Lung (tissue), 12 donors: ENCODE measurements around the gene EHMT1. TPM values are rescaled to one million over a fixed set of nuclear protein-coding genes. Genes with fewer than 3 reads are reported as not detected.
"Not testable (repeated sequence)": the region's sequence is repeated elsewhere in the genome, so short reads cannot be mapped to it uniquely, and the experiment has no call there.

ENCODE experiments used
- ATAC-seq: fragments of 200-7000 bp; cut with Tn5 transposase; one replicate; pipeline ENCODE4 v1.9.1; 2020; ENCODE audit warnings: moderate number of reproducible peaks; ENCODE audit not compliant: insufficient read depth, low FRiP score
- DNase-seq, 3 donors: peaks; one replicate each; pipeline ENCODE4 v3.0.0-alpha.2; 2013 to 2017
- H3K27ac ChIP-seq, 2 donors: one replicate each; pipeline ENCODE4 v1.5.1; 2013; ENCODE audit warnings: mild to moderate bottlenecking in 2 of 2, moderate library complexity in 2 of 2, control low read depth in 1 of 2, inconsistent platforms in 1 of 2, low read depth in 1 of 2, low read length in 1 of 2
- H3K27me3 ChIP-seq, 3 donors: one replicate each; pipeline ENCODE4 v1.5.1; 2013; ENCODE audit warnings: low read length in 2 of 3; ENCODE audit not compliant: control insufficient read depth in 3 of 3, insufficient read depth in 3 of 3
- H3K36me3 ChIP-seq, 4 donors: one replicate each; pipeline ENCODE4 v1.5.1; 2013; ENCODE audit warnings: low read length in 4 of 4, mild to moderate bottlenecking in 1 of 4, moderate library complexity in 1 of 4; ENCODE audit not compliant: control insufficient read depth in 4 of 4, insufficient read depth in 4 of 4
- H3K4me1 ChIP-seq, 5 donors: one replicate each; pipeline ENCODE4 v1.5.1; 2013; ENCODE audit warnings: low read length in 5 of 5, mild to moderate bottlenecking in 2 of 5, moderate library complexity in 1 of 5; ENCODE audit not compliant: control insufficient read depth in 5 of 5, insufficient read depth in 5 of 5
- H3K4me3 ChIP-seq: one replicate; pipeline ENCODE4 v1.5.1; 2013; ENCODE audit warnings: mild to moderate bottlenecking, control low read depth, moderate library complexity
- H3K9ac ChIP-seq, 2 donors: one replicate each; pipeline ENCODE4 v1.5.1; 2013; ENCODE audit warnings: low read length in 2 of 2, control low read depth in 1 of 2; ENCODE audit not compliant: insufficient read depth in 1 of 2
- H3K9me3 ChIP-seq, 4 donors: one replicate each; pipeline ENCODE4 v1.5.1; 2013; ENCODE audit warnings: low read length in 3 of 4, mild to moderate bottlenecking in 1 of 4, moderate library complexity in 1 of 4; ENCODE audit not compliant: control insufficient read depth in 4 of 4, insufficient read depth in 3 of 4
- WGBS, 2 donors: extraction: QIAGEN DNeasy Blood & Tissue Kit; methylation state at CpG; one replicate each; pipeline ENCODE4 v1.1.7; 2013; 5-methylcytosine and 5-hydroxymethylcytosine counted together
- polyA plus RNA-seq, 2 donors: library from polyadenylated mRNA; stranded (reverse); fragments of 200-250 nt; gene quantifications; one replicate each; pipeline ENCODE4 v1.2.1, GENCODE V29; 2013
- total RNA-seq, 2 donors: library from RNA; depleted of rRNA in 1 of 2; stranded (reverse); fragments of >200 nt in 1 of 2; gene quantifications; one replicate each; pipeline ENCODE4 v1.2.1, GENCODE V29; 2014 to 2021
- TF ChIP-seq, protein P1 (sequence below): IDR thresholded peaks from 2 replicates; pipeline ENCODE4 v1.5.1; 2012; ENCODE audit warnings: mild to moderate bottlenecking; ENCODE audit errors: control extremely low read depth, extremely low read depth
- donor health status: control.
- donor health status: control.
- donor health status: Bipolar disorder and iron deficiency.
- donor health status: healthy.
- donor health status: DM: yes; HTN: yes; CAD: no.

The EHMT1 gene
- total and polyA plus RNA-seq, 4 donors: 32.2 to 91.5 (median 58.1) TPM

GRCh38 chr9:137723783-137724445 lies 105.1 kb downstream of the EHMT1 start:
- H3K9ac ChIP-seq: no peak overlapping the region
- WGBS, 2 donors: 82 to 90% methylated on average over 15 of the region's 15 CpGs
- H3K27me3 ChIP-seq: no peaks in the 10 kb centered on the region
- peaks cover 0 to 14% (median 0%) of the 10 kb centered on the region in 5 donors for H3K4me1 ChIP-seq
- ATAC-seq (peak; percentile 75), DNase-seq (no peak)
- H3K4me3 ChIP-seq: no peak overlapping the region
- H3K27ac ChIP-seq: no peak overlapping the region
- H3K36me3 ChIP-seq: peaks cover 4 to 23% (median 21%) of the 10 kb centered on the region in 4 donors
- TF ChIP-seq, protein P1, sequence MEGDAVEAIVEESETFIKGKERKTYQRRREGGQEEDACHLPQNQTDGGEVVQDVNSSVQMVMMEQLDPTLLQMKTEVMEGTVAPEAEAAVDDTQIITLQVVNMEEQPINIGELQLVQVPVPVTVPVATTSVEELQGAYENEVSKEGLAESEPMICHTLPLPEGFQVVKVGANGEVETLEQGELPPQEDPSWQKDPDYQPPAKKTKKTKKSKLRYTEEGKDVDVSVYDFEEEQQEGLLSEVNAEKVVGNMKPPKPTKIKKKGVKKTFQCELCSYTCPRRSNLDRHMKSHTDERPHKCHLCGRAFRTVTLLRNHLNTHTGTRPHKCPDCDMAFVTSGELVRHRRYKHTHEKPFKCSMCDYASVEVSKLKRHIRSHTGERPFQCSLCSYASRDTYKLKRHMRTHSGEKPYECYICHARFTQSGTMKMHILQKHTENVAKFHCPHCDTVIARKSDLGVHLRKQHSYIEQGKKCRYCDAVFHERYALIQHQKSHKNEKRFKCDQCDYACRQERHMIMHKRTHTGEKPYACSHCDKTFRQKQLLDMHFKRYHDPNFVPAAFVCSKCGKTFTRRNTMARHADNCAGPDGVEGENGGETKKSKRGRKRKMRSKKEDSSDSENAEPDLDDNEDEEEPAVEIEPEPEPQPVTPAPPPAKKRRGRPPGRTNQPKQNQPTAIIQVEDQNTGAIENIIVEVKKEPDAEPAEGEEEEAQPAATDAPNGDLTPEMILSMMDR: no peak
- H3K9me3 ChIP-seq: peaks cover 0 to 3% (median 0%) of the 10 kb centered on the region in 4 donors

DNA sequence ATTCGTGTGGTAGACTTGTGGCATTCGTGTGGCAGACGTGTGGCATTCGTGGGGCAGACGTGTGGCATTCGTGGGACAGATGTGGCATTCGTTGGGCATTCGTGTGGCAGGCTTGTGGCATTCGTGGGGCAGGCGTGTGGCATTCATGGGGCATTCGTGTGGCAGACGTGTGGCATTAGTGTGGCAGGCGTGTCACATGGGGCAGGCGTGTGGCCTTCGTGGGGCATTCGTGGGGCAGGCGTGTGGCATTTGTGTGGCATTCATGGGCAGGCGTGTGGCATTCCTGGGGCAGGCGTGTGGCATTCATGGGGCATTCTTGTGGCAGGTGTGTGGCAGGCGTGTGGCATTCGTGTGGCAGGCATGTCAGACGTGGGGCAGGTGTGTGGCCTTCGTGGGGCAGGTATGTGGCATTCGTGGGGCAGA lies 106.0 kb downstream of the EHMT1 start:
- peaks cover 0 to 3% (median 0%) of the 10 kb centered on the region in 4 donors for H3K9me3 ChIP-seq
- TF ChIP-seq, protein P1: no peak
- ATAC-seq (no peak), DNase-seq (no peak)
- H3K9ac ChIP-seq: no peak overlapping the region
- H3K27ac ChIP-seq: no peak overlapping the region
- no peak overlapping the region for H3K4me3 ChIP-seq
- no peaks in the 10 kb centered on the region for H3K27me3 ChIP-seq
- H3K36me3 ChIP-seq: peaks cover 7 to 22% (median 22%) of the 10 kb centered on the region in 4 donors
- peaks cover 0 to 13% (median 0%) of the 10 kb centered on the region in 5 donors for H3K4me1 ChIP-seq
- 98% methylated on average over 24 of the region's 24 CpGs for WGBS, 2 donors

GRCh38 chr9:137725598-137725997 lies 106.8 kb downstream of the EHMT1 start:
- WGBS, 2 donors: 97 to 99% methylated on average over 10 of the region's 10 CpGs
- H3K9me3 ChIP-seq: peaks cover 0 to 3% (median 0%) of the 10 kb centered on the region in 4 donors
- TF ChIP-seq, protein P1: no peak
- no peak overlapping the region for H3K9ac ChIP-seq
- peaks cover 0 to 13% (median 0%) of the 10 kb centered on the region in 5 donors for H3K4me1 ChIP-seq
- H3K4me3 ChIP-seq: no peak overlapping the region
- no peak overlapping the region for H3K27ac ChIP-seq
- DNase-seq (no peak), ATAC-seq (no peak)
- H3K36me3 ChIP-seq: peaks cover 12 to 29% (median 21%) of the 10 kb centered on the region in 4 donors
- H3K27me3 ChIP-seq: no peaks in the 10 kb centered on the region

GRCh38 chr9:137726336-137726735 lies 107.5 kb downstream of the EHMT1 start:
- WGBS, 2 donors: 78 to 97% methylated on average over 7 to 10 of the region's 19 CpGs
- ATAC-seq, DNase-seq, H3K27ac ChIP-seq, H3K9me3 ChIP-seq, H3K4me3 ChIP-seq, H3K9ac ChIP-seq, H3K27me3 ChIP-seq: not testable (repeated sequence)
- peaks cover 12 to 34% (median 20%) of the 10 kb centered on the region in 4 donors for H3K36me3 ChIP-seq
- H3K4me1 ChIP-seq: peaks cover 0 to 13% (median 0%) of the 10 kb centered on the region in 5 donors
